Right lobe of liver (tissue), 6 donors: Measurements from ENCODE around the gene TUBG2. TPM values are rescaled to one million over a fixed set of nuclear protein-coding genes. Genes with fewer than 3 reads are reported as not detected.

ENCODE experiments used
- ATAC-seq, 4 donors: fragments of 200-7000 bp; cut with Tn5 transposase; one replicate each; pipeline ENCODE4 v1.9.1; 2020; ENCODE audit warnings: mild to moderate bottlenecking in 4 of 4, moderate library complexity in 4 of 4
- DNase-seq, 3 donors: peaks; one replicate each; pipeline ENCODE4 v3.0.0-alpha.2; 2020
- H3K27ac ChIP-seq, 3 donors: fragments of 200-600 bp; one replicate each; pipeline ENCODE4 v1.8.0; 2022
- H3K27me3 ChIP-seq, 2 donors: fragments of 200-600 bp; one replicate each; pipeline ENCODE4 v1.8.0; 2022
- H3K36me3 ChIP-seq, 4 donors: fragments of 200-600 bp; sonication (generic) in 1 of 4; one replicate each; pipeline versions ENCODE4 v1.5.1 to v1.8.0; 2017 to 2022; ENCODE audit warnings: control low read depth in 1 of 4
- H3K4me1 ChIP-seq, 4 donors: fragments of 200-600 bp; sonication (generic) in 1 of 4; one replicate each; pipeline versions ENCODE4 v1.5.1 to v1.8.0; 2017 to 2022; ENCODE audit warnings: control low read depth in 1 of 4
- H3K4me3 ChIP-seq, 3 donors: fragments of 200-600 bp; one replicate each; pipeline ENCODE4 v1.8.0; 2022
- H3K9me3 ChIP-seq, 4 donors: fragments of 200-600 bp; sonication (generic) in 1 of 4; one replicate each; pipeline versions ENCODE4 v1.5.1 to v1.8.0; 2017 to 2022; ENCODE audit warnings: control low read depth in 1 of 4
- CTCF ChIP-seq, 4 donors: fragments of 200-600 bp in 3 of 4; fragments of 450-650 bp in 1 of 4; IDR thresholded peaks; one replicate each; pipeline versions ENCODE4 v1.5.1 to v1.8.0; 2016 to 2022; ENCODE audit warnings: antibody characterized with exemption in 4 of 4, mild to moderate bottlenecking in 2 of 4
- POLR2A ChIP-seq: fragments of 450-650 bp; IDR thresholded peaks from one replicate; pipeline ENCODE4 v1.6.1; 2017; ENCODE audit warnings: antibody characterized with exemption, mild to moderate bottlenecking
- WGBS: methylation state at CpG from one replicate; pipeline ENCODE4 v1.1.6; 2018; ENCODE audit warnings: low coverage, low lambda C conversion rate; ENCODE audit not compliant: insufficient coverage; ENCODE audit errors: missing lambda C conversion rate; 5-methylcytosine and 5-hydroxymethylcytosine counted together
- intact Hi-C, 2 donors: fragments of 100-400 bp; cut with DNase I; formaldehyde crosslinking; loops; one replicate each; pipeline versions ENCODE4 v1.11.2 to v1.14.1; 2022
- total RNA-seq, 6 experiments: library from RNA; depleted of rRNA in 2 of 6; stranded (reverse); fragments of >200 nt in 2 of 6; fragmentation: NEBNext Ultra II Directional in 3 of 6; extraction: Animal tissue kit (Norgen Biotek cat#: 25700) in 3 of 6; gene quantifications; one replicate each; pipeline versions ENCODE4 v1.1.0 to v1.2.4, GENCODE V29; 2016 to 2023
- donor health status: DM: no; HTN: yes; CAD: no.
- donor health status: DM: no; HTN: no; CAD: no.
- donor health status: DM: no; HTN: no; CAD: no.
- donor health status: DM: no; HTN: yes; CAD: no.
- donor health status: DM: no; HTN: yes; CAD: no.

TUBG2 gene
- total RNA-seq, 6 experiments from 2014 or later = 6.8 to 10.7 (median 7.5) TPM

GRCh38 chr17:42679492-42680330 is 20.6 kb downstream of the TUBG2 start:
- H3K4me3 ChIP-seq = peak overlapping the region; percentile 14 to 45 (median 32)
- no peaks in the 10 kb centered on the region for H3K36me3 ChIP-seq
- peaks cover 0 to 5% of the 10 kb centered on the region in 2 donors for H3K27me3 ChIP-seq
- peak; percentile 85 to 87 (median 86) for DNase-seq
- peak overlapping the region; percentile 85 to 90 (median 87) for H3K27ac ChIP-seq
- peaks cover 0 to 45% (median 7%) of the 10 kb centered on the region in 4 donors for H3K4me1 ChIP-seq
- ATAC-seq = peak; percentile 46 to 61 (median 54)
- intact Hi-C loops = loop anchor here (10.0 kb wide), 2 partner anchors 65 to 95 kb away; no protein-coding TSS in a partner anchor
- no peak for TF ChIP-seq POLR2A
- TF ChIP-seq CTCF (IDR thresholded peaks at IDR 0.05) = peak; percentile 90 to 96 (median 94)
- WGBS = 3% methylated on average over 19 of the region's 78 CpGs
- no peaks in the 10 kb centered on the region for H3K9me3 ChIP-seq

- Histone ChIP-seq H3K4me3 (peak overlapping the region in 2 of 3 donors; percentile 14 to 45), H3K4me1 (peaks cover 0 to 40% (median 6%) of the 10 kb centered on the region in 4 donors), H3K27me3 (peaks cover 0 to 5% of the 10 kb centered on the region in 2 donors), H3K27ac (peak overlapping the region; percentile 85 to 90 (median 87)), H3K9me3 (no peaks in the 10 kb centered on the region), H3K36me3 (no peaks in the 10 kb centered on the region)
- WGBS = 74% methylated on average over 8 of the region's 20 CpGs
- intact Hi-C loops = loop anchor here (10.0 kb wide), 2 partner anchors 66 to 96 kb away; no protein-coding TSS in a partner anchor
- no peak for DNase-seq
- no peak for ATAC-seq
- no peak for TF ChIP-seq POLR2A
- no peak for TF ChIP-seq CTCF (IDR thresholded peaks at IDR 0.05)
These were observed 21.3 kb downstream of the TUBG2 start for GRCh38 chr17:42680331-42680808.

- H3K4me1 ChIP-seq = peaks cover 0 to 40% (median 6%) of the 10 kb centered on the region in 4 donors
- TF ChIP-seq CTCF (IDR thresholded peaks at IDR 0.05) (no peak), POLR2A (no peak)
- no peaks in the 10 kb centered on the region for H3K9me3 ChIP-seq
- H3K4me3 ChIP-seq = peak within 1 kb of the TSS; percentile 18 to 32 (median 23)
- 6% methylated on average over 20 of the region's 22 CpGs for WGBS
- intact Hi-C loops = loop anchor here (10.0 kb wide), 2 partner anchors 67 to 97 kb away; no protein-coding TSS in a partner anchor
- peak in 1 of 3 donors; percentile 61 for DNase-seq
- peaks cover 0 to 5% of the 10 kb centered on the region in 2 donors for H3K27me3 ChIP-seq
- ATAC-seq = peak in 1 of 4 donors; percentile 11
- peak within 1 kb of the TSS in 1 of 3 donors; percentile 29 for H3K27ac ChIP-seq
- no peaks in the 10 kb centered on the region for H3K36me3 ChIP-seq
These were observed 23.1 kb downstream of the TUBG2 start, which contains the start of gene CNTNAP1 for GRCh38 chr17:42681976-42682721. TSS of gene CNTNAP1 (plus strand) at chr17:42682531. CDS start at chr17:42682830, 299 bp downstream.

GRCh38 chr17:42682722-42683403 is 23.8 kb downstream of the TUBG2 start:
- 0% methylated on average over 10 of the region's 34 CpGs for WGBS
- no peak for ATAC-seq
- H3K4me1 ChIP-seq = peaks cover 0 to 34% (median 6%) of the 10 kb centered on the region in 4 donors
- H3K9me3 ChIP-seq = no peaks in the 10 kb centered on the region
- peak overlapping the region; percentile 18 to 32 (median 23) for H3K4me3 ChIP-seq
- intact Hi-C loops = loop anchor here (10.0 kb wide), 2 partner anchors 68 to 98 kb away; no protein-coding TSS in a partner anchor
- H3K27ac ChIP-seq = peak overlapping the region in 1 of 3 donors; percentile 29
- H3K27me3 ChIP-seq = peaks cover 0 to 5% of the 10 kb centered on the region in 2 donors
- no peak for TF ChIP-seq CTCF (IDR thresholded peaks at IDR 0.05)
- TF ChIP-seq POLR2A = no peak
- DNase-seq = no peak
- H3K36me3 ChIP-seq = no peaks in the 10 kb centered on the region
